Astrocyte of the spinal cord (primary cell): ENCODE measurements around the gene PEX1.
A peak's percentile ranks its signal among the peaks of the same experiment; 100 is the strongest.
"Not testable (repeated sequence)": the region's sequence is repeated elsewhere in the genome, so short reads cannot be mapped to it uniquely, and the experiment has no call there.

Experiments
- DNase-seq: peaks from one replicate; pipeline ENCODE4 v3.0.0; 2011; ENCODE audit warnings: low read depth, low spot score
- H3K4me3 ChIP-seq: 2 replicates; pipeline ENCODE4 v1.5.1; 2011; ENCODE audit warnings: low read depth, mild to moderate bottlenecking, low read length, moderate library complexity
- CTCF ChIP-seq: IDR thresholded peaks from 2 replicates; pipeline ENCODE4 v1.5.1; 2012; ENCODE audit warnings: low read depth, mild to moderate bottlenecking, low read length, inconsistent platforms
- in situ Hi-C: cut with HindIII; loops from 2 replicates; pipeline ENCODE4 v1.10.0; 2017; ENCODE audit warnings: low sequenced_read_pairs

Gene PEX1

GRCh38 chr7:92473989-92474388 is 54.3 kb downstream of the PEX1 start:
- DNase-seq, H3K4me3 ChIP-seq, in situ Hi-C loops: not testable (repeated sequence)

- H3K4me3 ChIP-seq, in situ Hi-C loops, DNase-seq: not testable (repeated sequence)
Observed at GRCh38 chr7:92468589-92468988, 59.7 kb downstream of the PEX1 start.

- no peak for TF ChIP-seq CTCF
- in situ Hi-C loops = no loop called here
- DNase-seq = no peak
- no peak overlapping the region for H3K4me3 ChIP-seq
Observed at GRCh38 chr7:92466682-92467081, 61.6 kb downstream of the PEX1 start.

GRCh38 chr7:92464515-92464914 is 63.8 kb downstream of the PEX1 start:
- TF ChIP-seq CTCF = no peak
- no peak for DNase-seq
- no peak overlapping the region for H3K4me3 ChIP-seq
- in situ Hi-C loops = no loop called here

- TF ChIP-seq CTCF = no peak
- in situ Hi-C loops = no loop called here
- DNase-seq = no peak
- H3K4me3 ChIP-seq = no peak overlapping the region
Observed at GRCh38 chr7:92462560-92462959, 65.8 kb downstream of the PEX1 start.

- in situ Hi-C loops = no loop called here
- no peak overlapping the region for H3K4me3 ChIP-seq
- peak; percentile 51 for DNase-seq
- TF ChIP-seq CTCF = peak; percentile 86
Observed at GRCh38 chr7:92461027-92462003, 67.0 kb downstream of the PEX1 start.

- in situ Hi-C loops = no loop called here
- H3K4me3 ChIP-seq = no peak overlapping the region
- TF ChIP-seq CTCF = no peak
- no peak for DNase-seq
Observed at GRCh38 chr7:92460510-92460909, 67.8 kb downstream of the PEX1 start.

GRCh38 chr7:92460109-92460508 is 68.2 kb downstream of the PEX1 start:
- TF ChIP-seq CTCF = no peak
- no peak overlapping the region for H3K4me3 ChIP-seq
- in situ Hi-C loops = no loop called here
- no peak for DNase-seq
